HG03103 (cell line): Measurements from ENCODE around the gene RBMY1B.
"Not testable (repeated sequence)": the region's sequence is repeated elsewhere in the genome, so short reads cannot be mapped to it uniquely, and the experiment has no call there.

Experiments
- ATAC-seq: cut with Tn5 transposase; IDR thresholded peaks from one replicate; pipeline ENCODE4 v1.9.1; 2021; ENCODE audit warnings: low read depth; ENCODE audit not compliant: unreplicated experiment

Gene RBMY1B

GRCh38 chrY:21511038-21511437, at the start of gene RBMY1B:
RBMY1B (plus strand) TSS chrY:21511338; CDS start chrY:21513351, 2,013 bp downstream.
- ATAC-seq = not testable (repeated sequence)

GRCh38 chrY:21462915-21463314, 48.2 kb upstream of the RBMY1B start:
- not testable (repeated sequence) for ATAC-seq

- no peak for ATAC-seq
These were observed 28.2 kb upstream of the RBMY1B start for GRCh38 chrY:21482967-21483366.

- ATAC-seq = not testable (repeated sequence)
These were observed 23.4 kb downstream of the RBMY1B start, which contains the start of gene RBMY1A1 for GRCh38 chrY:21534579-21534978. RBMY1A1 (plus strand) TSS chrY:21534879; CDS start chrY:21536892, 2,013 bp downstream.

GRCh38 chrY:21559316-21559984, 48.3 kb downstream of the RBMY1B start:
- peak; percentile 83 for ATAC-seq
